ENCODE results near the gene AXIN1.
"Not testable (repeated sequence)": the region's sequence is repeated elsewhere in the genome, so short reads cannot be mapped to it uniquely, and the experiment has no call there.

Gene AXIN1

GRCh38 chr16:369275-369865 is 16.8 kb upstream of the AXIN1 start:
- no peak for DNase-seq

DNA sequence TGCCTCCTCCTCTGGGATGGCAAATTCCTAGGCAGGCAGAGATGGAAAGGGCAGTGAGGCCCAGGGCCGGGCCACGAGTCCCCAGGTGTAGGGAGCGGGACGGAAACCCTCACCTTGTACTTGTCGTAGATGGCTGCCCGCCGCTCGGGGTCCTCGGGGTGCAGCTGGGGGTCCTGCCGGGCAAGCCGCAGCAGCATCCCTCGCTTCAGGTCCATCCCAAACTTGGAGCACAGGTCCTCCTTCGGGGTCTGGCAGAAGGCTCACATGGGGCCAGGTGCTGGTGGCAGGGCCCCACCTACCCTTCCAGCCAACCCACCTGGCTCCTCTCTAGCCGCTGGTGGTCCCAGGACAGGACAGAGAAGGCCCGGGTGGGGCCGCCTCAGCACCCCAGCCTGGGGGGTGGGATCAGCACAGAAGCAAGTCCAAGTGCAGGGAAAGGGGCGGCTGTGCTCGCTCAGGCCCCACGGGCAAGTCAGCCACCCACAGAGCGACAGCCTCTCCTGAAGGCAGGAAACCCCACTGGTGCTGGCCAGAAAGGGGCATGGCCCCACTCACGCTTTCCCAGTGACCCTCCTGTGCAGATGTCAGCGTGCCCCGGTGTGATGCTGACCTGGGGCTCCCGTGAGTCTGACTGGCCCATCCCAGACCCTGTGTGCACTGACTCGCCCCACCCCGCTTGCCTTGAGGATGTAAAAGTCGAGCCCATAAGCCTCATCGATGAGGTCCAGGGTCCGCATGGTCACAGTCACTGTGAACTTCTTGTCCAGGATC is 16.1 kb upstream of the AXIN1 start:
- DNase-seq, result no peak

DNA sequence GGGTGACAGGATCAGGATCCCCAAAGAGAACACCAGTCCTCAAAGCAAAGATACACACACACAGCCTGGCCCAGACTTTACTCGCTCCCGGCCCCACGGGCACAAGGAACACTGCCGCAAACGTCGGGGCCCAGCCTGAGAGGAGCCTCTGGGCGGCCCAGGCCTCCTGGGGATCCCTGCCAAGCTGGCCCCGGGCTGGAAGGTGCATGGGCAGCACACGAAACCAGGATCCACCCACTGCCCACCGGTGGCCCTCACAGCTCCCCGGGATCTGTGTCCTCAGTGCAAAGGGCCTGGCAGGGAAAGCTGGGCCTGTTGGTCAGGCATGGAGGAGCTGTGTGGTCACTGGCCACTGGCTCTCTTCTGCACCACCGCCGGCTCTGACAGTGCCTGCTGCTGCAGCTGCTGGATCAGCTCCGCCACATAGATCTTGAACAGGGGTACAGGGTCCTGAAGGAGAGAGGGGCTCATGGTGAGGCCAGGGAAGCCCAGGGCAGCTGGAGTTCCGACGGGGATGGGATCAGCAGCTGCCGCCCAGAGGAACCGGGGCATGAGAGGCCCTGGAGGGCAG is 14.9 kb upstream of the AXIN1 start:
- no peak for DNase-seq

DNA sequence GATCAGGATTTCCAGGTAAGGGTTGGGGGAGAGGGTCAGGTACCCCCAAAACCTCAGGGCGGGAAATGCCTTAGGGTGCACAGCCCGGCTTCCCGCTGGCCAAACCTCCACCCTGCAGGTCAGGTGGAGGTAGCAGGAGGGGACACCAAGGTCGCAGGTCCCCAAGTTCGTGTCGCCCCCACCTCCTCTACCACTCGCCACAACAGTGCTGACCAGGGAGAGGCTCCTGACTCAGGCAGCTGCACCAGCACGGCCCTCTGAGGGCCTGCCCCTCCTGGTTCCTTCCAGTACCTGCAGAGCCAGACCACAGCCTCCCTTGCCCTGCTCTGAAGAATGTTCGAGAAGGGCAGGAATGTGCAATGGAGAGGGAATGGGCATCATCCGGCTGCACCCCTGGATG is 14.0 kb upstream of the AXIN1 start:
- no peak for DNase-seq

- no peak for DNase-seq
Observed at GRCh38 chr16:364595-365491, 12.3 kb upstream of the AXIN1 start.

DNA sequence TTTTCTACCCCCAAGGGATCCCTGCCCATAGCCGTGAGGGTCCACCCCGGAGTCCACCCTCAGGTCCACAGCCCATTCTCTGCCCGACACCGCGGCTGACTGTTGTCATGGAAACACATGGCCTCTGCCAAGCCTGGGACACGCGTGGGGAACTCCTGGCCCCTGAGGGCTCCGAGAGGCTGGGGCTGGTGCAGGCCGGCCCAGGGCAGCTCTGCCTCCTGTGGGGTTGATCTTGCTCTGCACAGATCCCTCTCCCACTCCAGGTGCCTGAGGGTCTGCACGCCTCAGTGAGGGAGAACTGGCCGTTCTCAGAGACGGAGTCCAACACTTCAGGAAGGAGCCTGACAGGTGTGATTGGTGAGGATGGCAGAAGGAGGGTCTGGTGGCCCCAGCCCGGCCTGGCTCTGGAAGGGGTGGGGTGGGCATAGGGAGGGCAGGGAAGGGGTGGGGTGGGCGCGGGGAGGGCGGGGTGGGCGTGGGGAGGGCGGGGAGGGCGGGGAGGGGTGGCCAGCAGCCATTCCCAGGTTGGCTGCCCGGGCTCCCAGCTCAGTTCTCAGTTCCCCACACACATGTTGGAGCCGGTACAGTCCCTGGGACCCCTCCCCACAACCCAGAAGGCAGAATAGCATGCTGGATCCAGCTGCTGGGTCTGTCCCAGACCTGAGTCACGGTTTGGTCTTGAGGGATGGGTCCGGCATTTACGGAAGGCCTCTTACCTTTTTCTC is 11.4 kb upstream of the AXIN1 start:
- no peak for DNase-seq

DNA sequence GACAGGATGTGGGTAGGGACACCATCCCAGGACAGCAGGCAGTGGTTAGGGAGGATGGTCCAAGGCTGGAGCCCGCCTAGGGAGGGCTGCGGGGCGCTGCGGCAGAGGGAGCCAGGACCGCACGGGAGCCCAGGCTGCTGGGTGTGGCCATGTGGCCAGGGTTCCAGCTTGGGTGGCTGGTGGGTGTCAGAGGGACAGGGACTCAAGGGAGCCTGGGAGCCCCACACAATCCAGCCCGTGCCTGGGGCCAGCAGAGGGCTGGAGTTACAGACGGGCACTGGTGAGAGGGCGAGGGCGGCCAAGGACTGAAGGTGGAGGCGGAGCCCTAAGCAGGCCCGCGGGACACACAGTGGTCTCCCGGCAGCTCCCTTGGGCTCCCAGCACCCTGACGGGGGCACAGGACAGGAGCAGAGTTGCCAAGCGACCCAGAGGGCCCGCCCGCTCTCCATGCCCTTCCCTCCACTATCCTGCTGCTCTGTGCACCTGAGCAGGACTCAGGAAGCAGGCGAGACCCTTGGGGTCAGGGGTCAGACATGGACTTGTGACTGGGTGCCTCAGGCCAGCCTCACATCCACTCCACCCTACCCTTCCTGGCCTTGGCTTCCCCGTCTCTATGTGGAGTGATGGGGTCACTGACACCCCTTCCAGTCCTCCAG is 10.7 kb upstream of the AXIN1 start:
- no peak for DNase-seq

- DNase-seq, result not testable (repeated sequence)
Observed at GRCh38 chr16:362702-362999, 10.1 kb upstream of the AXIN1 start.

DNA sequence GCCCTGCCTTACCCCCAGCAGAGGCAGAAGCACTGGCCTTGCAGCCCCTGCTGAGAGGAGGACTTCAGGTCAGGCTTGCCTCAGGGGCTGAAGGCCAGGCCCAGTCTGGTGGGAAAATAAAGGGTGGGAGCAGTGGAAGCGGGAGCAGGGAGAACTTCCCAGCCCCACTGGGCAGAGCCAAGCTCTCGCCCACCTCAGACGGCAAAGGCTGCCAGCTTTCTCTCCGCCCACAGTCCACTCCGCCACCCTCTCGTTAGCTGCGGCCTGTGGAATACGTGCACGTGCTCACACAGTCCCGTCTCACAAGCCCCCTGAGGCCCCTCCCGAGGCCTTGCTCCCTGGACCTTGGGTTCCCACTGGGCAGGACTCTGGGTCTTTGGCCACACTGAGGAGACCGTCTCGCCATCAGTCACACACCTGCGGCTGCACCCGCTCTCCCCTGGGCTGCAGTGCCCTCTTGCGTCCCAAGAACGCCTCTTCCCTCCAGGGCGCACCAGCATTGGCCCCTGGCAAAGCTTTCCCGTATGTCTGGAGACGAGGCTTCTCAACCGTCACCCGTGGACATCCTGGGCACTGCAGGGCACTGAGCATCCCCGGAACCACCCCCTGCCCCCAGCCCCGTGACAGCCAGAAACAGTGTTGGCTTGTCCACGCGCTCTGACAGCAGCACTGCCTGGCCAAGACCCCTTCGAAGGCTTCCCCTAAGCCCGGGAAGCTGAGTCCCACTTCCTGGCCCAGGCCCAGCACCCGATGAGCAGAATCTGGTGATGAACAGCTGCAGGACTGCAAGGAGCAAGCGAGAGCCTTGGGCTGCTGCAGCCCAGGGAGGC is 9.6 kb upstream of the AXIN1 start:
- DNase-seq, result peak; percentile 13 to 75 (median 60)

DNA sequence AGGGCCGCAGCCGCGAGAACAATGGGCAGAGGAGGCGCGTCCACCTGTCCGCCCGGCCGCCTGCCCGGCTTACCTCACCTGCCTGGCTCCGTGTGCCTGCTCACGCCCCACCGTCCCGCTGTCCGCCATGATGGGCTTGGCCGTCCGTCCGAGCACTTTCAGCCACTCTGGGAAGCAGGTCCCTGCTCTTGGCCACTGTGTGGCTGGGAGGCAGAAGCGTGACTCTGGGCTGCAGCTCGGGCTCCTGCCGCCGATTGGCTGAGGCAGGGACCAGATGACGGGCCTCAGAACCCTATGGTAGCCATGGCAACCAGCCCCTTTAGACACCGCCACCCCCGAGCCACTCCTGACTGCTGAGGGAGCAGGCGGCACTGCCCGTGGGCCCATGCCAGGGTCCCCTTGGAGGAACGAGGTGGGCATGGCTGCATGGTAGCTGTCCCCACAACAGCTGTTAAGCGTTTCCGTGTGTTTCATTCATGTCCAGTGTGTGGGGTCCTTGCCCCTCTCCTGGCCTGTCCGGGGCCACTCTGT is 8.9 kb upstream of the AXIN1 start:
- no peak for DNase-seq

- DNase-seq, result no peak
Observed at GRCh38 chr16:360698-361336, 8.3 kb upstream of the AXIN1 start.

- DNase-seq, result no peak
Observed at GRCh38 chr16:359871-360697, 7.6 kb upstream of the AXIN1 start.

DNA sequence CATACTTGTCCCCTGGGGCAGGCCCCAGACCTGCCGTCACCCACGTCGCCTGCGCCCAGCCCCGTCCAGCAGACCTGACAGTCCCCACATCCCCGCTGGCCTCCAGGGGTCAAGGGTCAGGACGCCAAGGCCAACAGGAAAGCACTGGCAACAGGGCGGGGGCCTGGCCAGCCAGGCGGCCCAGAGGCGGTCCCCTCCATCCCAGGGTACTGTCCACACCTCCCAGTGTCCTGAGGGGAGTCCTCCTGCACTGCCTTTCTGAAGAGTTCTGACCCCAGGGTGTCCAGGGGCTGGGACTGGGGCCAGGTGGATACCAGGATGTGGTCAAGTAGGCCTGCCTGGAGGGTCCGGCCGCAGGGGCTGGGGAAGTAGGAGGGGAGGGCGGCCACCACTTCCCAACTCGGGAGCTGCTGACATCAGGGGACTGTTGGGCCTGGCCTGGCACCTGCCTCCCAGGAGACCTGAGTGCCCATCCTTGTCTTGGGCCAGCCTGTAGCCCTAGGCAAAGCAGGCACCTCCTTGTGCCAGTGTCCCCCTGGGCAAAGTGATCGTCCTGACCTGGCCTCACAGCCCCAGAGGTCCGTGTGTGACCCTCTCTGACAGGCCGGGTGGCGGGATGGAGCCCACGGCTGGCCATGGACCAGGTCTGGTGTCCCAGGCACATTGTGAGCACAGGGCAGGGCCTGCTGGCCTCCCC is 6.7 kb upstream of the AXIN1 start:
- DNase-seq, result no peak

GRCh38 chr16:356741-357140 is 4.2 kb upstream of the AXIN1 start:
- no peak for DNase-seq

DNA sequence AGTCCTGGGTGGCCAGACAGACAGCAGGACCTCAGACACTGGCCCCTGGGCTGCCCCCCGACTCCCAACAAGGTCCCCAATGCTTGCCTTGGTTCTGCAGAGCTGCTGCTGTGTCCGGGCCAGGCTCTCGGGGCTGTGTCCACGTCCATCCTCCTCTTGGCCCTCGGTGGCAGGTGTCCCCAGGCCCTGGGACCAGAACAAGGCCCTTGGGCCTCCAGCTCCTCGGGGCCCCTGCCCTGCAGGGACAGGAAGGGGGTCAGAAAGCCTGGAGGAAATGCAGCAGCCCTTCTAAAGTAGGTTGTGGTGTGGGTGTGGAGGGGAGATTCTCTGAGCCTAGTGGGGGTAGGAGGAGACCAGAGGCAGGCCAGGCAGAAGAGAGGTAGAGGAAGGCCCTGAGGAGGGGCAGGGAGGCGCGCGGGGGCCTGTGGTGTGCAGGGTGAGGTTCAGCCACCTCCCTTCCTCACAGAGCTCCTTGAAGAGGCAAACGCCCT is 2.5 kb upstream of the AXIN1 start:
- peak in 3 of 6 experiments; percentile 10 to 34 (median 19) for DNase-seq

DNA sequence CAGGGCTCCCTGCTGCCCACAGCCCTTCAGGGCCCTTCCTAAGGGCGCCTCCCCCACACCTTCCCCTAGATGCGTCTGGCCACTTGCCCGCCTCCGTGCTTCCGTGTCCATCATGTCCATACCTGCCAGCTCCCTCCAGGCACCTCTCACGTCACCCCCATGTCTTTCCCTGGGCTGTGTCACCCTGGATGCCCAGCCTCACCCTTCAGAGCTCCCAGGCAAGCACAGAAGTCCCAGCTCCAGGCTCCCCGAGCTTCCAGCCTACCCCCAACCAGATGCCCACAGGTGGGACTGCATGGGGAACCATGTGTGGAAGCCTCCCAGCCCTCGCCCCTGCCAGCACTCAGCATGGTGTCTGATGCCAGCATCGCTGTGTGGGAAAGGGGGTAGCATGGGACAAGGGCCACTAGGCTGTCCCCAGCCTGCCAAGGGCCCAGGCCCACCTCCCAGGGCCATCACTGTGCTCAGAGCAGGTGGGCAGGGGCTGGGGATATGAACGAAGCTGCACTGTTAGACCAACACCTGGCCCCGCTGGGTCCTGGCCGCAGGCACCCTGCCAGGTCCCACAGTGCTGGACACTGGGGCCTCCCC is 1.9 kb upstream of the AXIN1 start:
- no peak for DNase-seq

- DNase-seq, result no peak
Observed at GRCh38 chr16:353404-354290, 1.1 kb upstream of the AXIN1 start.
